GM19328 (cell line): Measurements from ENCODE around the gene SYT8.

Experiments
- ATAC-seq: cut with Tn5 transposase; IDR thresholded peaks from one replicate; pipeline ENCODE4 v1.9.1; 2021; ENCODE audit warnings: mild to moderate bottlenecking, moderate library complexity; ENCODE audit not compliant: unreplicated experiment

Gene SYT8

DNA sequence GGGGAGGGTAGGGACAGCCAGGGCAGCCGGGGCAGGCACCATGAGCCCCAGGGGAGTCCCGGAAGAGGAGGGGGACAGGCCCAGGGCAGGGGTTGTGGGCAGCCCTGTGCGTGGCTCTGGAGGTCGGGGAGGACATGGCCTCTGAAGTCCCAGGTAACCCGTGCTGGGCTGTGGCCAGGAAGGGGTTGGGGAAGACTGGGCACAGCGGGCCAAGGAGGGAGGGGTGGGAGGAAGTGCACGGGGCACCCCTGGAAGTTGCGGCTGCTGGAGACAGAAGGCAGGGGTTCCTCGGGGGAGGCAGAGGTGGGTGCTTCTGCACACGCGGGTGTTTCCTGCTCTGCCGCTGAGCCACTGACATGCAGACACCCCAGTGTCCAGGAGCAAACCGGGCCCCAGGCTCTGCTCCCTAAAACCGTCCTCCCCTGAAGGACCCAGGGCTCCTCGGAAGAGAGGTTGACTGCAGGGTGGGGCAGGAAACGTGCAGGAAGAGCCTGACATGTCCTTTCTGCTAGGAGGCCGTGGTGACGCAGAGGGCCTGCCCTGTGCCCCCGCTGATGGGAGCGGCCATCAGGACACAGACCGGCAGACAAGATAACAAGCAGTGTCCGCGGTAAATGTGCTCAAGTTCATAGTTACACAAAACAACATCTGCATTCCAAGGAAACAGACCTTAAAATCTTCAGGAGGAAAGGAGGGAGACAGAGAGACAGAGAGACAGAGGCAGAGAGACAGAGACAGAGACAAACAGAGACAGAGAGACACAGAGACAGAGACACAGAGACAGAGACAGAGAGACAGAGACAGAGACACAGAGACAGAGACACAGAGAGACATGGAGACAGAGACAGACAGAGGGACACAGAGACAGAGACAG, 9.7 kb downstream of the SYT8 start:
- ATAC-seq = no peak

DNA sequence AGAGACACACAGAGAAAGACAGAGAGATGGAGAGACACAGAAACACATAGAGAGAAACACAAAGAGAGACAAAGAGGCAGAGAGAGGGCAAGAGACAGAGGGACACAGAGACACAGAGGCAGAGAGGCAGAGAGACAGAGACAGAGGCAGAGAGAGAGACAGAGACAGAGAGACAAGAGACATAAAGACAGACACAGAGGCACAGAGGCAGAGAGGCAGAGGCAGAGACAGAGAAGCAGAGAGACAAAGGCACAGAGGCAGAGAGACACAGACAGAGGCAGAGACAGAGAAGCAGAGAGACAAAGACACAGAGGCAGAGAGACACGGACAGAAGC, 10.3 kb downstream of the SYT8 start:
- ATAC-seq = no peak

DNA sequence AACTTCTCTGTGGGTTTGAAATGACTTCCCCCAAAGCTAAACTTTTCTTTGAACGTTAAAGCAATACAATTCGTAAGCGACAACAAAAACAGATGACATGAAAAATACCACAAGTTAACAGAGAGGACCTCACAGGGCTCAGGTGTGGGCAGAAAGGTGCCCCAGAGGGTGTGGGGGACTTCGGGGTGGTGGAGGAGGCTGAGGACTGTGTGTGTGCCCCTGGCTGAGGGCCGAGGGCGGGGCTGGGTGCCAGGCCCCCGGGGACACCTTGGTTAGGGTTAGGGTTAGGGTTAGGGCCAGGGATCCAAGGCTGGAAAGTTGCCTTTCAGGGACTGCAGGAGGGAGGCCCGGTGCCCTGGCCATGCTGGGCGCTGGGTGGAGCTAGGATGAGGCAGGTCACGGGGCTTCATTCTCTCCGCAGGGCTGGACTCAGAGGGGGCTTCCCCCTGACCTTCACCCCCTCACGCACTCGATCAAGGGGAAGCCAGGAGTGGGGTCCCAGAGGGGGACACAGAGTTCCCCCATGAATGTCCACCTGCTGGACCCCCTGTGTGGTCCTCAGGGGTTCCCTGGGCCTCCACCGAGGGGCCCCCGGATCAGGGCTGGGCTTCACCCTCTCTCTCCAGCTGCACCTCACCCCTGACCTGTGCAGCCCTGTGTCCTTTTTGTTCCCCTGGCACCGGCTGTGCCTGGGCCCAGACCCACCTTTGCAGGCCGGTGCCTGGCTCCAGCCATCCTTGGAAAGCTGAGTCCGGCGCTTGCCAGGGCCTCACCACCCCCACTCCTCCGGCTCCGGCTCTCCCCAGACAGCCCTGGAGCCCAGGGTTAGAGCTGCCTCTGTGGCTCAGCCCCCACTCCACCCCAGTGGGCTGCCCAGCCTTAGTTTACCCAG, 11.0 kb downstream of the SYT8 start:
- ATAC-seq = no peak

DNA sequence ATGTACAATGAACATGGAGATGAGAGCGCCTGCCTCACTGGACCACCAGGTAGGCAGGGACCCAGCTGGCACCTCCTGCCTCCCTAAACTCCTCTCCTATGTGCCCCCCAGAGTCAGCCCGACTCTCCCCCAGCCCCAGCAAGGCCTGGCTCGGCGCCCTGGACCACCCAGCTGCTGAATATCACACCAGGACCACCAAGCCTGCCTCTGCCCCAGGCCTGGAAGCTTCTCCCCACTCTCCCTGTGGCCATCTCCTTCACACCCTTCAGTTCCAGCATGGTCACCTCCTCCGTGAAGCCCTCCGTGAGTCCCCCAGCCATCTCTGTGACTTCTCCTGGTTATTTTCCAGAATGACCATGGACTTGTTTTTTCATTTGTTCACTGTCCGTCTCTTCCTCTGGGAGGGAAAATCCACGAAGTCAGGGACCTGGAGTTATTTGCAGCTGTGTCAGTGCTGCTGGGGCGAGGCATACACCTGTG, 11.7 kb downstream of the SYT8 start:
- ATAC-seq = no peak

DNA sequence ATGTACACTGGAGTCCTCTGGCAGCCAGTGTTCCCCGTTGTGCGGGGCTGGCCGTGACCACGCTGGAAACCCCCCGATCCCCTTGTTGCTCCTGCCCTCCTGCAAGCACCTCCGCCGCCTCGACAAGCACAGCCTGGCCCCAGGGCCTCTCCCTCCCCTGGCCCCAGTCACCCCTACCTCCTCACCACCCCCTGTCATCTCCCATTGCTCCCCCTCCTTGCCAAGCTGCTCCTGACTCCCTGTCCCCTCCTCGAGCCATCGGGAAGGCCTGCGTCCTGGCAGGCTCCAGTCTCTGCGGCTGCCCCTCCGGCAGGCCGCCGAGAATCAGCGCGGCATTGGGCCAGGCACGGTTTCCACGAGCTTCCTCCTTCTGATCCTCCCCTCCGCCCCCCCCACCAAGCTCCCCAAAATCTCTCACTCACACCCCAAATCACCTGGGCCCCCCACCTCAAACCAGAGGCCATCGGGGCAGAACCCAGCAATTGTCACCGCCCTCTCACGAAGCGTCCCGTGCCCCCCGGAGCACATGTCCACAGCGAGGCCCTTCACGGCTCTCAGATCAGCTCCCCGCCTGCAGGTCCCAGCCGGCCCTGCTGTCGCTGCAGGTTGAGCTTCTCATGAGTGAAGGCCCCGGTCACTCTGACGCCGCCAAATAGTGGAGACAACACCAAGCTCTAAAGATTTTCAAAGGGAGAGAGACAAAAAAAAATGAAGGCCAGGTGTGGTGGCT, 12.4 kb downstream of the SYT8 start:
- no peak for ATAC-seq

DNA sequence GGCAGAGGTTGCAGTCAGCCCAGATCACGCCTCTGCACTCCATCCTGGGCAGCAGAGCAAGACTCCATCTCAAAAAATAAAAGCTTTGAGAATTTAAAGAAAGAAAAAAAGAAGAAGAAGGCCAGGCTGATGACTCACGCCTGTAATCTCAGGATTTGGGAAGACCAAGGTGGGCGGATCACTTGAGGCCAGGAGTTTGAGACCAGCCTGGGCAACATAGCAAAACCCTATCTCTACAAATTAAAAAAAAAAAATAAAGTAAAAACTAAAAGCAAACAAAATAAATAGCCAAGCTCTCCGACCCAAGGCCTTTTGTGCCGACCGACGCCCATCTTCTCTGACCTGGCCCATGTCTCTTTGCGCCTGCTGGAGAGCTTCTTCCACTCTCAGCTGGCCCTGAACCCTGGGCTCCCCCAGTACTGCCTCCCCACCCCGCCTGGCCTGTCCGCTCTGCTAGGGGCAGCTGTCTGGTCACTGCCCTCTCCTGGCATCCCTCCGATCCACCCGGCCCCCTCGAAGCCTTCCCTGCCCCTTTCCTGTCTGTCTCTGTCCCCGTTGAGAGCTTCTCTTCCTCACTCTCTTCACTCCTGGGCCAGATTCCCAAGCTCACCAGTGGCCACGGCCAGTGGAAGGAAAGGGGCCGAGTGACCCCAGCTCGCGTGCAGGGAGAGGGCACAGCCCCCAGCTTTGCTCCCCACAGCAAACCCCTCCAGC, 13.3 kb downstream of the SYT8 start:
- ATAC-seq = no peak

DNA sequence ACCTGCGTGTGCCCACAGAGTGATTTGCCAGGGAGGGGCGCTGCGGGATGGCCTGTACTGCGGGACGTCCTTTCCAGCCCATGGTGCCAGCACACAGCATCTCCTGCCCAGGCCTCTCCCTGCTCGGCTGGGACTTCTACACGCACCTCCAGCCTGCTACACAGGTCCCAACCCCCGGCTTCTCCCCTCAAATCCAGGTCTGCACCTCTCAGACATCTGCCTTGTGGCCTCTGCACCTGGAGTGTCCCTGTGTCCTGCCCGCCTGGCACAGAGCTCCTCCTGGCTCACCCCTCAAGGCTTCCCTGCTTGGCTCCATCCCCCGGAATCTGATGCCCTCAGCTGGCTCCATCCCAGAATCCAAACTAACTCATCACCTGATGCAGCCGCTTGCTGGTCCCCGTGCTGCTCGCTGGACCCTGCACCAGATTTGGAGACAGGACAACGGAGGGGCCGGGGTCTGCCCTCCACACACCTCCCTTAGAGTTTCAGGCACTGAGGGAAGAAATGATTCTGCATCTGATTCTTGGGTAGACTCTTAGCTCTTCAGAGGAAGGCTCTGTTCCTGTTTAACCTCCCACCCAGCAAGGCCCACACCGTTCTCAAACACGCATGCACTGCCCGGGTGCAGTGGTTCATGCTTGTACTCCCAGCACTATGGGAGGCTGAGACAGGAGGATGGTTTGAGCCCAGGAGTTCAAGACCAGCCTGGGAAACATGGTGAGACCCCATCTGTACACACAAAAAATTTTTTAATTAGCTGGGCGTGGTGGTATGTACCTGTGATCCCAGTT, 14.0 kb downstream of the SYT8 start:
- ATAC-seq = no peak

DNA sequence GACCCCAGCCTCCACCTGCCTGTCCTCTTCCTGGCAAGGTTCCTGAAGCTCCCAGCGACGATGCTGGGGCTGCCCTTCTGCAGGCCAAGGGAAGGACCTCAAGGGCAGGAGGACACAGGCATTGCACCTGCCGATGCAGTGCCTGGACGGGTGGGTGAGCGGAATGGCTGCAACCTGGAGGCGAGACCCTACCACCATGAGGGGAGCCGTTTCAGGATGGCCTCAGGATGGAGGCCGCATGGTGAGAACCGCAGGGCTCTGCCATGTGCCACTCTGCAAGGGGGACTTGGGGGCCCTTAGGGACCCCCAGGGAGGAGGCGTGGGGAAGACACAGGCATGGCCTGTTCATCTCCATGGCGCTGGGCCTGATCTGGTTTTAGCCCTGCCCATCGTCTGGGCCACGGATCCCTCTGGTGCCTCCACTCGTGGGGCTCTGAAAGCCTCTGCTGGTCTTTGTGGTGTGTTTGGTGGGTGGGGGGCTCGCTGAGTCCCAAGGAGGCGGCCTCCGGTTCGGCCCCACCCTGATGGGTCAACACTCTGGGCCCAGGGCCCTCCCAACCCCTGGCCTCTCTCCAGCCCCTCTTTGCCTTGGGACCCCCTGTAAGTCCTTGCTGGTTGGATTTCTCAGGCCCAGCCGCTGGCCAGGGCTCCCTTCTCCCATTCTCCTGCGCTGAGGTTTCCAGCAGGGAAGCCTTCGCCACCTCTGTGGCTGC, 16.8 kb downstream of the SYT8 start:
- ATAC-seq = no peak

DNA sequence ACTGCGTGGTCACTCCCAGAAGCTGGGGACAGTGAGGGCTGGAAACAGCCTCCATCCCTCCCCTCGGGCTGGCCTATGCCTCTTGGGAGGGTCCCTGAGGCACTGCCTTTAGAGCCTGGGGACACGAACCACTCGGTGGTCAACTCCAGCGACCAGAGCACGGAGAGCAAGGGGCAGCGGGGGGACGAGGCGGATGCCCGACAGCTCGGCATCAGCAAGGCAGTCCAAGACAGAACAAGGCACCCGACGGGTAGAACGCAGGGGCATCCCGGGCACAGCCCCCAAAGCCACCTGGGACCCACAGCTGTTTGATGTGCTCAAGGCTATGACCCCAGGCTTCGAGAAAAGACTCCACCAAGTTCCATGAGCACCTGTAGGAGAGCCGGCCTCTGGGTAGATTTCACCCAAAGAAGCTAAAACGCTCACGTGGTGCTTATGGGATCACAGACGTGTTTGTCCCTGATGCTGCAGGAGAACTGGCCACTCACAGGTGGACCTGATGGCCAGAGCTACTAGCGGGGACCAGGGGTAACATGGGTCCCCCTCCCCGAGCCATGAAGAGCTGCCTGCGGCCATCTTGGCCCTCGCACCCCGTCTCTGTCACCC, 17.6 kb downstream of the SYT8 start:
- ATAC-seq = no peak

DNA sequence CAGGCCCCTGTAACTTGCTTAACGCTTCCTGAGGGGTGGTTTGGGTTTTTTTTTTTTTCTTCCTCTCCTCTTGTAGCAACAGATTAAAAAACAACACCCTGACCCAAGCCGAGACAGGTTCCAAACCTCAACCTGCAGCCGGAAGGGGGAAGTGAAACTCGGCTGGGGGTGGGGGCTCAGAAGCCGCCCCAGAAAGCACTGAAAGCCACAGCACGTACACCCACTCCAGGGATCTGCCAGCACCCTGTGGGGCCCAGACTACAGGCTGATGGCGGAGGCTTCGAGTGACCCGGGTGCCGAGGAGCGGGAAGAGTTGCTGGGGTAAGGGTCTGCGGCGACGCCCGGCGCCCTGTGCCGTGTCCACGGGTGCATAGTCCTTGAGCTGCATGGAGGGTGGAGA, 18.1 kb downstream of the SYT8 start, which contains the start of gene LSP1:
TSS of gene LSP1 (plus strand) at position 208 of the 400 bp plus-strand sequence. CDS start at position 269, 61 bp downstream.
- peak; percentile 45 for ATAC-seq

DNA sequence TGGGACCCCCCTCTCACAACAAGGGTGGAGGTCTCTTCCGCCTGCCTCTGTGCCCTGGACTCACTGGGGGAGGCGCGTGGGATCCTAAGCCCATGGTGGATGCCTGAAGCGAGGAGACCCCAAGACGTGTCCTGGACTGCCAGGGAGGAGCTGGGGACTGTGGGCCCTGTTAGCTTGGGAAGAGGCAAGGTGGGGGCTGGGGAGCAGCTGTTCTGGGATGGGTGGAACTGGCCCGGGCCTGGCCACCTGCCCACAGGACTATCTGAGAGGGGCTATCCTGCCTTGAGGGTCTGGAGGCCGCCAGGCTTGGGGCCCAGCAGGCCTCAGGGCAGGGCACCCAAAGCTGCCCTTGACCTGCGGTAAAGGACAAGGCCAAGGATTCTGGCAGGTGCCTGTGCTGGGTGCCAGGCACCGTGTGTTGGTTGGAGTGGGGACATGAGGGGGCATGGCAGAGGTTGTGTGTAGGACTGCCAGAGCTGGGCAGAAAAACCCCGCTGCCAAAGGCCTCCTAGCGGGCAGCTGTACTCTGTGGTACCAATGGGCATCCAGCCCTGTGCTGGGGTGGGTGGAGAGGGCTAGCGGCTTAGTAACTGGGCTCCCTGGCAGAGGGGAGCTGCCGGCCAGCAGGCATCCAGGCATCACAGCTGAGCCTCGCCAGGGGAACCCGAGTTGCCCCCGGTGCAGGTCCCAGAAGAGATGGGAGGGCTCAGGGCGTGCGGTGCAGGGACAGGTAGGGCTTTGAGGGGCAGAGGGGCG, 18.8 kb downstream of the SYT8 start:
- no peak for ATAC-seq

DNA sequence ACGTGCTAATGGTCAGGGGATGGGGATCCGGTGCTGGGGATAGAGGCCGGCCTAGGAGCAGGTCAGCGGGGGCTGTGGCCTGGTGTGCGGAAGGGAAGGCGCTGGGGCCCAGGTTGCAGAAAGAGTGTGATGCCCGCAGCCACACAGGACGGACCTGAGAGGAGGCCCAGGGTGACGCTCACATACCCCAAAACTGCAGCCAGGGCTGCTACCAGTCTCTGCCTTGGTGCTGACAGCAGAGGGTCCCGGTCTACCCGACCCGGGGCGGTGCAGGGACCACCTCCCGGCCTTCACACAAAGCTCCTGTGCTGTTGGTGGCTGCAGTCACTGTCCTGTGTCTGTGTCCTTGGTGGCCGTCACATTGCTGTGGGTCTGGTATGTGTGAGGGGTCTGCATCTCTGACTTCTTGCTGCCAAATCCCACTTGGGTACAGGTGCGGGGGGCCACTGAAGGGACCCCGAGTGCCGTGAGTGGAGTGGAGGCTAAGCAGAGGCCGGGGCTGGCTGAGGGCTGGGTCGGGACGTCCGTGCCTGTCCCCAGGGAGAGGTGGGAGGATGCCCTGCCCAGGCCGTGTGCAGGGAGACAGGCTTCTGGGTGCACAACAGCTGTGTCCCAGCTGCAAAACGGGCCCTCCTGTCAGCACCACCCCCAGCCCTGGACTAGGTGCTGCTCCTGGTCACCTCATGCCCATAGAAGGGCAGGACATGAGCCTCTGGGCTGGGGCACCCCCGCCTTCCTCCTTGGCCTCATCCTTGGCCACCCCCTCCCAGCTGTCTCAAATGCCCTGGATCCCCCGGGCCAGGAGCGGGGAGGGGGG, 19.6 kb downstream of the SYT8 start:
- ATAC-seq = no peak

DNA sequence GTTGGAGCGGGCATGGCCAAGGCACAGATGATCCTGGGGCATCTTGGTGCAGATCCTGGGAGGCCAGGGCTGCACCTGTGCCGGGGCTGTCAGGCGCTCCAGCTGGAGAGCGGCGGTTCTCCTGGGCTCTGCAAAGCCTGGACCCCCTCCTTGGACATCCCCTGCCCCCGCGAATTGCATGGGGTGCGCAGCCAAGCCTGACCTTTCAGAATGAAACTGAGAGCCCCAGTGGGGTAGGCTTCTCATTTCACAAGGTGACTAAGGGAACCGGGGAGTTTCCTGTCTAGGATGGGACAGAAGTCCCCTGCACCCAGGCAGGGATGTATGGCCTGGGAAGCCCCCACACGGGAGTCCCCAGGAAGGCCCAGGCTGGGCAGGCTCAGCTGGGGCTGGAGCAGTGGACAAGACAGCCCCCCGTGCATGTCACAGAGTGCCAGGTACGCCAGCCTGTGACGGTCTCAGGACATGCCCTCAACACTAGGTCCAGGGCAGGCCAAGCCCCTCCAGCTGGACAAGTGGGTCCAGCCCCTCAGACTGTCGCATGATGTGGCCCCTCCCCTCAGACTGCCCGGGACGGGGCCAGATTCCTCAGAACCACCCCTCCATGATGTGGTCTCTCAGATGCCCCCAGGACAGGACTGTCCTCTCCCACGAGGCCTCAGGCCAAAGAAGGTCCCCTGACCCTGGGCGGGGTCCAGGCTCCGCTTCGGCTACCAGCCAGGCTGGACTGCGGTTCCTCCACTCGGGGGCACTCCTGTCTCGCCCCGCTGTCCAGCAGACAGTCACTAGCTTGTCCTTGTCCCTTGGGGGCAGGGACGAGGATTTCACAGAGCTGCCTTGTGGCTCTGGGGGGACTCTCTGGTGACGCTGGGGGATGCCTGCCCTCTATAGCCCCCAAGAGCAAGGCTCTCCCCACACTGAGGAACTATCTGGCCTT, 20.4 kb downstream of the SYT8 start:
- no peak for ATAC-seq

DNA sequence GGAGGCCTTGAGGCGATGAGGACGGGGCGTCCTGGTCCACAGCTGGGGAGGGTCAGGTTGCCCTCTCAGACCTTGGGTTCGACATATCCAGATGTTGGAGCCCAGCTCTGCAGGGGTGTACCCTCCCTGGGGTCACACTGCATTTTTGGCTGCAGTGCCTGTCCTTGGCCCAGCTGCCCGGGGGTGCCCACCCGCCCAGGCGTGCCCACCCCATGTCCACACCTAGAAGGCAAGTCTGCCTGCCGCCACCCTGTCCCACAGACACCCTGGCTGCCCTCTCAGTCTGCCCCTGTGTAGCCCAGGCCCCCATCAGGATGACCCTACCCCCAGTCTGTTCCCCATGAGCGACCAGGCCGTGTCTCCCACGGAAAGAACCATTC, 21.1 kb downstream of the SYT8 start:
- ATAC-seq = no peak

DNA sequence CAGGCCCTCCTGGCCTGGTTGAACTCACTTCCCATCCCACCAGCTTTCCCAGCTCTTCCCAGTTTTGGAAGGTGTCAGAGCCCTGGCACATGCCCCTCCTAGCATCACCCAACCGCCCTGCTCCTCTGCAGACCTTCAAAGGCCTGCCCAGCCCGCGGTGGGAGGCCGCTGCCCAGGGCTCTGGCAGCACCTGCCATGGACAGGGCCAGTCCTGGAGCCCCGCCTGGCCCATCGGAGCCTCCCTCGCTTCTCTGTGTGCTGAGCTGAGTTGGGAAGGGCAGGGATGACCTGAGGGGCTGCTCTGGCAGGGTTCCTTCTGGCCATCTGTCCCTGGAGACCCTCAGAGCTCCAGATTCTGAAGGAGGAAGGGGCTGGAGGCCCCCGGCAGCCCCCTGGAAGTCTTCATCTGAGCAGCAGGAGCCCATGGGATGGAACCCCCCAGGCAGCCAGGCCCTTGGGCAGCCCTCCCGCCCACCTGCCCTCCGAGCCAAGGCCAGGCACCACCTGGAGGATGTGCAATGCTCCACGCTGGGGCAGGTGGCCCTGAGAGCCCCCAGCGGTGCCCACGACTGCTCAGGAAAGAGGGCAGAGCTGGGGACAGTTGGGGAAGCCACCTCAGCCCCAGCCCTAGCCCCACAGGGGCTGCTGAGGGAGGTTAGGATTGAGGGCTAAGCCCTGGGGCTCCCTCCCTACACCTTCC, 21.7 kb downstream of the SYT8 start:
- no peak for ATAC-seq
